ENCODE results near the gene LILRB2.

Gene LILRB2

GRCh38 chr19:54255105-54255775, 25.7 kb downstream of the LILRB2 start:
- no peak for TF ChIP-seq CTCF (conservative IDR thresholded peaks at IDR 0.05)
- H3K27ac ChIP-seq: no peak overlapping the region

- no peak for TF ChIP-seq CTCF (conservative IDR thresholded peaks at IDR 0.05)
- no peak overlapping the region for H3K27ac ChIP-seq
Measured at GRCh38 chr19:54254195-54254906, 26.6 kb downstream of the LILRB2 start.

GRCh38 chr19:54253331-54254194, 27.3 kb downstream of the LILRB2 start:
- H3K27ac ChIP-seq: no peak overlapping the region

GRCh38 chr19:54252845-54253244, 28.1 kb downstream of the LILRB2 start:
- H3K27ac ChIP-seq: no peak overlapping the region
- no peak for TF ChIP-seq CTCF (conservative IDR thresholded peaks at IDR 0.05)

More at GRCh38 chr19:54253331-54254194, 27.3 kb downstream of the LILRB2 start:
- no peak for TF ChIP-seq CTCF (conservative IDR thresholded peaks at IDR 0.05)

GRCh38 chr19:54252243-54252642, 28.7 kb downstream of the LILRB2 start:
- H3K27ac ChIP-seq: no peak overlapping the region
- no peak for TF ChIP-seq CTCF (conservative IDR thresholded peaks at IDR 0.05)

GRCh38 chr19:54248016-54248601, 32.8 kb downstream of the LILRB2 start:
- no peak for TF ChIP-seq CTCF (conservative IDR thresholded peaks at IDR 0.05)
- no peak overlapping the region for H3K27ac ChIP-seq

Data from VCaP (cell line).